Fibroblast of lung (primary cell): ENCODE measurements around the gene PTDSS2.

Experiments used
- EZH2 ChIP-seq: IDR thresholded peaks from 2 replicates; pipeline ENCODE4 v1.5.1; 2012; ENCODE audit warnings: low read length, control low read depth, mild to moderate bottlenecking; ENCODE audit errors: missing control alignments
- TF ChIP-seq, protein P1 (sequence below), 2 donors: IDR thresholded peaks in 1 of 2; conservative IDR thresholded peaks in 1 of 2; 1 replicate in 1 of 2; 2 replicates in 1 of 2; pipeline ENCODE4 v1.5.1; 2011 to 2012; ENCODE audit warnings: low read length in 2 of 2, control low read depth in 1 of 2, inconsistent platforms in 1 of 2, low read depth in 1 of 2, mild to moderate bottlenecking in 1 of 2

DNA sequence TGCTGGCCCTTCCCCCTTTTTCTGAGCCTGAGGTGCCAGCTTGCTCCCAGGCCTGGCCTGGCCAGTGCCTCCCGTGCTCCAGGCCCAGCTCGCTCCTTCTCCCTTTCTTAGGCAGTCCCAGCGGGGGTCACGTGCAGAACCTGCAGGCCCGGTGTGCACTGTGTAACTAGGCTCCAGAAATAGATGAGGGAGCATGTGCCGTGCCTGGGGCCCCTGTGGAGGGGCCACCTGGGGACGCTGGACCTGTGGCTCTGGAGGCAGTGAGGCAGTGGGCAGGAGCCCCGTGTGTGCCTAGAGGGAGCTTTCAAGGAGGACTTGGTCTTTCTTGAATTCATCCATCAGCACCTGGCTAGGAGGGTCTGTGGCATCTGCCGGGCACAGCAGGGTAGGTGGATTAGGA is 11.5 kb downstream of the PTDSS2 start:
- TF ChIP-seq, protein P1, sequence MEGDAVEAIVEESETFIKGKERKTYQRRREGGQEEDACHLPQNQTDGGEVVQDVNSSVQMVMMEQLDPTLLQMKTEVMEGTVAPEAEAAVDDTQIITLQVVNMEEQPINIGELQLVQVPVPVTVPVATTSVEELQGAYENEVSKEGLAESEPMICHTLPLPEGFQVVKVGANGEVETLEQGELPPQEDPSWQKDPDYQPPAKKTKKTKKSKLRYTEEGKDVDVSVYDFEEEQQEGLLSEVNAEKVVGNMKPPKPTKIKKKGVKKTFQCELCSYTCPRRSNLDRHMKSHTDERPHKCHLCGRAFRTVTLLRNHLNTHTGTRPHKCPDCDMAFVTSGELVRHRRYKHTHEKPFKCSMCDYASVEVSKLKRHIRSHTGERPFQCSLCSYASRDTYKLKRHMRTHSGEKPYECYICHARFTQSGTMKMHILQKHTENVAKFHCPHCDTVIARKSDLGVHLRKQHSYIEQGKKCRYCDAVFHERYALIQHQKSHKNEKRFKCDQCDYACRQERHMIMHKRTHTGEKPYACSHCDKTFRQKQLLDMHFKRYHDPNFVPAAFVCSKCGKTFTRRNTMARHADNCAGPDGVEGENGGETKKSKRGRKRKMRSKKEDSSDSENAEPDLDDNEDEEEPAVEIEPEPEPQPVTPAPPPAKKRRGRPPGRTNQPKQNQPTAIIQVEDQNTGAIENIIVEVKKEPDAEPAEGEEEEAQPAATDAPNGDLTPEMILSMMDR (conservative IDR thresholded peaks at IDR 0.05 in 1 of 2, IDR thresholded peaks at IDR 0.05 in 1 of 2; ENCODE audit: low read depth in 1 of 2, low read length in 2 of 2): no peak
- no peak for TF ChIP-seq EZH2
